ENCODE measurements around the gene DISP2.

GRCh38 chr15:40340038-40340739 is 17.8 kb upstream of the DISP2 start:
- no peak for TF ChIP-seq POLR2A (IDR thresholded peaks at IDR 0.05)
- TF ChIP-seq CTCF (IDR thresholded peaks at IDR 0.05), result no peak

Data from uterus (tissue), 2 donors.